GM19372 (cell line): ENCODE results near the gene ASS1.

Source experiments
- ATAC-seq: cut with Tn5 transposase; IDR thresholded peaks from one replicate; pipeline ENCODE4 v1.9.1; 2021; ENCODE audit warnings: mild to moderate bottlenecking, low read depth, moderate library complexity; ENCODE audit not compliant: unreplicated experiment

Gene ASS1

DNA sequence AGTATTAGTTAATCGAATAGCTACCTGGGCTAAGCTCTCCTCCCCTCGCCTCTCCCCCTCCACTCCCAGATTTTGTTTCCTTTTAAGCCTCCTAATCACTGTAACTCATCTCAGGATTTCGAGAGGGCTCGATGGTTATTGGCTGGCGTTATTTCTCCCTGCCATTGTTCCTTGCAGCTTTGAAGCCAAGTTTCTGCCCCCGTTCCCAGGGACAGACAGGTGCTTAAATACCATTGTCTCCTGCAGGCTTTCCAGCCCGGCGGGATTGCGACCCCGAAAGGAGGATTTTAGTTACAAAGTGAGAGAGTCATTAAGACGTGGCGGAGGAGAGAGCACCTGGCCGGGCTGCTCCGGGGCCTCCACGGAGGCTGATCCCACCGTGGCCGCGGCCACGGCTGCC lies 46.2 kb downstream of the ASS1 start:
- ATAC-seq: no peak

DNA sequence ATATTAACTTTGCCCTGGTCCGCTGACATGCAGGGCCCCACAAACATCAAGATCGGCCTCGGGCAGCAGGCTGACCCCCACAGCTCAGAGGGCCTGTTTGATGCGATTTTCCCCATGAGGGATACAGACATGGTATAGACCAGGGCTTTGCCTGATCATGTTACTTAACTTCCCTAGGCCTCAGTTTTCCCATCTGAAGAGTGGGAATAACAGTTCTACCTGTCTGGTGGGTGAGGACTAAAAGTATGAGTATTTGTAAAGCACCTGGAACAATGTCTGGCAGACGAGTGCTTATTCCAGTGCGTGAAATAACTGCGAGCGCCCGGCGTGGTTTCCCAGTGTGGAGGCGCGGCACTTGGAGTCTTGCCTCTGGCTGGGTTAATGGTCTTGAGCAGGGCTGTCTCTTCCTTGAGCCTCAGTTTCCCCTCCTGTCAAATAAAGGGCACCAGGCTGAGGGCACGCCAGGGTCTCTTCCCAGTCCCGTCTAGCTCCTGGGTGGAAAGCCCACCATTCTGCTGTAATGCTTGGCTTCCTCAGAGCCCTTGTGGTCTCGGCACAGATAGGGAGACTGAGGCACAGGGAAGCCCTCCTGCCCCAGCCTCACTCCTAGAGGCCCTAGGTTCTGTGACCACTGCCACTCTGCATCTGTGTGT lies 47.2 kb downstream of the ASS1 start:
- ATAC-seq: no peak

DNA sequence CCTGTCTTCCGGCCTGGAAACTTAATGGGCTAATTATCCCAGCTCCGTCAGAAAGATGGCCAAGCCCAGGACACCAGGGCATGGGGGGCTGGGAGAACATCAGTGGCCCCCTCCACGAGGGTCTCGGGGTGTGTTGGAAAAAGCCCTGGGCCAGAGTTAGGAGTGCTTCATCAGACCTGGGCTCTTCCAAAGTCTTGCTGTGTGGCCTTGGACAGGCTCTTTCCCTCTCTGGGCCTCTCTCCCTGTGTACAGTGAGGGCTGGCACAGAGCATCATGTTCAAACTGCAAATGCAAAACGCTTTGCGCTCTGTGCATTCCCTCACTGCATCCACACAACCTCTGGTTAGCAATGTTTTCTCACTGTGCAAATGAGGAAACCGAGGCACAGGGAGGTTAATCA lies 48.3 kb downstream of the ASS1 start:
- ATAC-seq: no peak

DNA sequence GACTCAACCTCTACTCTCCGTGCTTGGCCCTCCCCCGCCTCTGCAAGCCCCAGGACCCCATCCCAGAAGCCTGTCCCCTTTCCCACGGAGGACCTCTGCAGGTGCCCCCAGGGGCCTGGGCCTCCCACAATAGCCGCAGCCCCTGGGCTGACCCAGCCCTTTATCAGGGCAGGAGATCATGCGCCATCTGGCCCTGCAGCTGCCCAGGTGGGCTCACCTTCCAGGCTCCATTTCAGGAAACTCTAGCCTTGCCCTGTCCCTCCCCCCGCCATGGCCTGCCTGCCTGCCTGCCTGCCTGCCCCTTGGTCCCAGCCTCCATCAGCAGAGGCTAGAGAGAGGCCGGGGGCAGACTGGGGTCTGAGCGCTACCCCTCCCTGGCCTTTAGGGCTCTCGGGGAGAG lies 48.7 kb downstream of the ASS1 start:
- ATAC-seq: no peak

DNA sequence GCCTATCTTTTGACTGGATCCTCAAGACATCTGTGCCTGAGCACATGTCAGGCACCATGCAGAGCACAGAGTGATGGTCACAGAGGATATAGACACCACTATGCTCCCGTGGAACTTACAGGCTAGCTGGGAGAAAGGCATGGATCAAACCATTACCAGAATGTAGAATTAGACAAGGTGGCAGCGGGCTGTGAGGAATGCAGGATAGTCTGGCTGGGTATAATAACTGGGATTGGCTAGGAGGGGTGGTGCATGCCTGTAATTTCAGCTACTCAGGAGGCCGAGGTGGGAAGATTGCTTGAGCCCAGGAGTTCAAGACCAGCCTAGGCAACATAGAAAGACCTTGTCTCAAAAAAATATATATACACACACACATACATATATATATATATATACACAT lies 50.3 kb downstream of the ASS1 start:
- no peak for ATAC-seq

DNA sequence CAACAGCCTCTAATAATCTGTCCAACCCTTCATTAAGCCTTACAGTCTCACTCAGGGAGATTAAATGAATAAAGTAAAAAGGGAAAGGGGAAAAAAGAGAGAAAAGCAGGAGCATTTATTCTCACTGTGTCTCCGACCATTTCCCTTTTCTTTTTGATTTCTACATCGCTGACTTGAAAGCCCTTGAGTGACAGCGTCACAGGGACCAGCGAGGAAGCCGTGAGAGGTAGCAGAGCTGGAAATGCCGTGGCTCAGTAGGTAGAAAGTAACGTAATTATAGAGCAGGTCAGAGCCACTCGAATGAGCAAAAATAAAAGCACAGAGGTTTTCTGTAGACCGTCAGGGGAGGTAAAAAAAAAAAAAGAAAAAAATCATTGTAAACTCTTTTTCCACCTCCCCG lies 52.4 kb downstream of the ASS1 start:
- no peak for ATAC-seq

DNA sequence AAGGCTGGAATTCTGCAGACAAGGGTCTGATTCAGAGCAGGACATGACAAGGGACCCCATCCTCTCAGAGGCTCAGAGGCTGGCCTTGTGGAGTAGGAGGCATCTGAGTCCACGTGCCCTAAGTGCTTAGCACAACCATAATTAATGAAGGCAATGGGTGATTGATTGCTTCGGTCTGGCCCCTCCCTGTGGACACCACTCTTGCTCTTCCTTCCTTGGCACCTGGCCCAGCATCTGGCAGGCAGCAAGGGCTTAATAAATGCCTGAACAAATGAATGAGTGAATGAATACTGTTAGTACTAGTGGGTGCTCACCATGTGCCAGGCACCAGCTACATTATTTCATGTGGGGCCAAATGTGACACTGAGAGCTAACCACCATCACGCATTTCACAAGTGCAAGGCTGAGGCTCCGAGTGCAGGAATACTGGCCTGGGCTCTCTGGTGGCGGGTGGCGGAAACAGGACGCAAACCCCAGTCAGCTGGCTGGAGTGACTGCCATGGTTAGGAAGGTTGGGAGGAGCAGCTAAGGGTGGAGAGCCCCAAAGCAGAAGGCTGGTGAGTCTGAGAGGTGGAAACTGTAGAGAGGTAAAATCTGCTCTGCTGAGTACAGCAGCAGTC lies 53.6 kb downstream of the ASS1 start:
- no peak for ATAC-seq

DNA sequence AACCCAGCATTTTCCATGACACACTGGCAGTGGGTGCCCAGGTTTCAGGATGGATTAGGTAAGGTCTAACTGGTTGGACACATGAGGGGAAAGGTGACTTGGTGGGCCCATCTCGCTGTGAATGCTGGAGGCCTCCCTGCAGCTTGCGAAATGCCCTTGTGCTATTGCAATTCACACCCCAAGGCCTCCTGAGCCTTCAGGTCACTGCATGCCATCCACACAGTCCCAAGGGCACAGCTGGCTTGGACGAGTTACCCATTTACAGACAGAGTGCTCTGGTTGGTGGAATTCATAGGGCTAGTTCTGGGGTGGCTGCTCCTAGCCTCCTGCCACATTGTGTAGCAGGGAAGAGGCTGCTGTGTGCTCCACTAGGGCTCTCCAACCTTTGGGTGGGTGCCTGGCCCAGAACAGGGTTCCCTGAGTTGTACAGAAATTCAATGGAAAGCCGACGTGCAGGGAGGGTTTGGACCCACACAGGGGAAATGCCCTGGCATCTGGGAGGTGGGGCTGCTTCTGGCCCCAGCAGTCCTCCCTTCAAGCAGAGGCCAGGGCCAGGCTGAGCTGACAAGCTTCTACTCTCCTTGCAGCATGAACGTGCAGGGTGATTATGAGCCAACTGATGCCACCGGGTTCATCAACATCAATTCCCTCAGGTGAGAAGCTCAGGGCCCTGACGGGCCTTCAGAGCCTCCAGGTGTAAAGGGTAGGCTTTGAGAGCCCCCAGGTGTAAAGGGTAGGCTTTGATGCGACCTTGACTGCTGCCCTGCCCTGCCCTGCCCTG lies 54.3 kb downstream of the ASS1 start:
- ATAC-seq: no peak

DNA sequence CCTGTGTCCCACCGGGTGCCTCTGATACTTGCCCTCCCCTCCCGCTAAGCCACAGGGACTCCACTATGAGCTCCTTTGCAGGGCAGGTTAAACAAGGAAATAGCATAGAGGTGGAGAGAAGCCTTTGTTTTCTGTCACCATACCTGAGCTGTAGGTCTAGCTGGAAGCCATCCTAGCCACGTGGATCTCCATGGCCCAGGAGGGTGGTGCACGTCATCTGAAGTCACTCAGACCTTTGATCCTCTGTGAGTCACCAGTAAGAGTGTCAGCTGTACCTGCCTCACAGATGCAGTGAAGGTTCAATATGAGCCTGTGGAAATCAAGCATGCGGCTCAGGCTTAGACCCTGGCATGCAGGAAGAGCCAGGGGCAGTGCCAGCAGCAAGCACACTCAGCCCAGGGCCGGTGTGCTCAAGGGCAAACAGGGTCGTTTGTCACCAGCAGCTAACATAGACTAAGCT lies 55.1 kb downstream of the ASS1 start:
- ATAC-seq: no peak

DNA sequence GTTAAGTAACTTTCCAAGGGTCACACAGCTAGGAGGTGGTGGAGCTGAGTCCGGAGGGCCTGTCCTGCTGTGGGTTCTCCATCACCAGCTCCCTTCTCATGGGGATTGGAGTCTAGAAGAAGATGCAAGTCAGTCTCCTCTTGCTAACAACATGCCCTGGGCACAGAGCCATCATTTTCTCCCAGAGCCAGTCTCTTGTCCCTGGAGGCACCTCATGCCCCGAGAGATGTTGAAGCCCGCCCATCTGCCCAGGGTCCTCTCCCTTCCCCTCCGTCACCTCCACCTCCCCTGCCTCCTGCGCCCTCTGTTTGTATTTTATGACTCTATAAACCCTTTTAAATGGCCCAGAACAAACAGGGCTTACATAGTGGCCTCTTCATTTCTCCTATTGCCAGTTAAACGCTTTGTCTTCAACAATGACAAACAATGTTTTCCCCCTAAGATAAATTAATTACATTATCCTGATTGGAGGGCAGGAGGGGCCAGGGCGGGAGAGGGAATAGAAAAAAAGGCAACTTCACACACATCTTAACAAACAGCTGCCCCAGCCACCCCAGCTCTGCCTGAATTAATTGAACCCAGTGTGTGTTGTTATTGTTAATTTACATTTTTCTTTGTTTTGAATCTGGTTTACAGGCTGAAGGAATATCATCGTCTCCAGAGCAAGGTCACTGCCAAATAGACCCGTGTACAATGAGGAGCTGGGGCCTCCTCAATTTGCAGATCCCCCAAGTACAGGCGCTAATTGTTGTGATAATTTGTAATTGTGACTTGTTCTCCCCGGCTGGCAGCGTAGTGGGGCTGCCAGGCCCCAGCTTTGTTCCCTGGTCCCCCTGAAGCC lies 55.8 kb downstream of the ASS1 start:
- no peak for ATAC-seq

DNA sequence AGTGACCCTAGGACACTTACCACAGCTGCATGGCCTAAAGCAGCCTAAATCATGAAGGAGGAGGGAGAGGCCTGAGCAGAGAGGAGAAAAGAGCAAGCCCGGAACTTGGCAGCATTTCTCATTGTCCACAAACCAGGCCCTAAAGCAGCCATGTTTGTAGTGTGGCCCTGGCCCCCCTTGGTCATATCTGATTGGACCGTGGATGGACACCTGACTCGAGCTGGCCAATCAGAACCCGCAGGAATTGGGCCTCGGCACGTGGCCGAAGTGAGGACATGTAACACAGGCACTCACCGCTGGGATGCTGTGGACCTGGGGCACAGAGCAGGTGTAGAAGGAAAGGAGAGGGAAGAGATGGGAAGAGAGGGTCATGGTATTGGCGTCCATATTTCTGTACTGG lies 56.9 kb downstream of the ASS1 start:
- no peak for ATAC-seq

DNA sequence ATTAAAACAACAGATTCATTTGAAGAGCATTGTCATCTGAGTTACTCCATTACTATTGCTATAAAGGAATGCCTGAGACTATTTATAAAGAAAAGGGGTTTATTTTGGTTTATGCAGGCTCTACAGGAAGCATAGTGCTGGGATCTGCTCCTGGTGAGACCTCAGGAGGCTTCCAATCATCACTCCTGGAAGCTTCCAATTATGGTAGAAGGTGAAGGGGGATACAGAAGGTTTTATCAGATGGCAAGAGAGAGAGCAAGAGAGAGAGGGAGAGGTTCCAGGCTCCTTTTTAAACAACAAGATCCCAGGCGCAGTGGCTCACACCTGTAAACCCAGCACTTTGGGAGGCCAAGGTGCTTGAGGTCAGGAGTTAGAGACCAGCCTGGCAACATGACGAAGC lies 63.5 kb downstream of the ASS1 start:
- ATAC-seq: no peak

DNA sequence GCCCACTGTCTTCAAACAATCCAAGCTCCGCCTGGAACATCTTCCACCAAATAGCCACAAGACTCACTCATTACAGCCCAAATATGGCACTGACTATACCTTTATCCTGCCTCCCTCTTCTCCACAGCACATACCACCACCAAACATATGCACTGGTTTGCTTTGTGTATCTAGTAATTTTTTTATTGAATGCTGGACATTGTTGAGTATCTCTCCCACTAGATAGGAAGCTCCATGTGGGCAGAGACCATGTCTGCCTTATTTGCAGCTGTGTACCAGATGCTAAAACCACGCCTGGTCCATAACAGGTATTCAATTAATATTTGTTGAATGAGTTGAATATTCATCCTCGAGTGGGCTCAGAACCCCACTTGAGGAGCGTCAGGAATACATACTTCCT lies 67.4 kb downstream of the ASS1 start:
- no peak for ATAC-seq

DNA sequence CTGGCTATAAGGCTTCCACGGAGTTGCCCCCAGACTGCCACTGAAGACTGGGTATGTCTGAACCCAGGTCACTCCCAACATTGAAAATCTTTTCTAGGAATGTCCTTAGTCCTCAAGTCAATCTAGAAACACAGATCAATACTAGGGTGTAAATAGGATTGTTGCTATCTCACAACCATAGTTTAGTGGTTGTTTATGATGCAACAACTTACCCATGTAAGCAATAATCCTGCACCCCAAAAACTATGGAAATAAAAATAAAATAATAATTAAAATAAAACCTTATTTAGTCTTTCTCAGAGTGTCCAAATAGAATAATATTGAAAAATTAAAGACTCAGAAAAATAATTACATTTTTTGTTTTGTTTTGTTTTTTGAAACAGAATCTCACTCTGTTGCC lies 68.3 kb downstream of the ASS1 start:
- no peak for ATAC-seq

DNA sequence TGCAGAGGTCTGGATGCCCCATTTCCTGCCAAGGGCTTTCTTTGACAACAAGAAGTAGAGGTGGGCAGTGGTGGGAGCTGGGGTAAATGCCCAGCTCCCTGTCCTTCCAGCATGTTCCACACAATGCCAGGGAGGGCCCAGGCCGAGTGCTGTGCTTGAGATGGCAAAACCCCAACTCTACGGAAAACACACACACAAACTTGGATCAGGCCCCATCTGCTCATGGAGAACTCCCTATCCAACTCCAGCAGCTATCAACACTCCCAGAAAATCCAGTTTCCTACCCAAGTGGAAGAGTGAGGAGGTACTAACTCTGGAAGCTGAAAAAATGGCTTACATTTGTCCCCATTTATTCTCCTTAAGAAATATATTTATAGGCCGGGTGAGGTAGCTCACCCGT lies 73.5 kb downstream of the ASS1 start:
- ATAC-seq: no peak

DNA sequence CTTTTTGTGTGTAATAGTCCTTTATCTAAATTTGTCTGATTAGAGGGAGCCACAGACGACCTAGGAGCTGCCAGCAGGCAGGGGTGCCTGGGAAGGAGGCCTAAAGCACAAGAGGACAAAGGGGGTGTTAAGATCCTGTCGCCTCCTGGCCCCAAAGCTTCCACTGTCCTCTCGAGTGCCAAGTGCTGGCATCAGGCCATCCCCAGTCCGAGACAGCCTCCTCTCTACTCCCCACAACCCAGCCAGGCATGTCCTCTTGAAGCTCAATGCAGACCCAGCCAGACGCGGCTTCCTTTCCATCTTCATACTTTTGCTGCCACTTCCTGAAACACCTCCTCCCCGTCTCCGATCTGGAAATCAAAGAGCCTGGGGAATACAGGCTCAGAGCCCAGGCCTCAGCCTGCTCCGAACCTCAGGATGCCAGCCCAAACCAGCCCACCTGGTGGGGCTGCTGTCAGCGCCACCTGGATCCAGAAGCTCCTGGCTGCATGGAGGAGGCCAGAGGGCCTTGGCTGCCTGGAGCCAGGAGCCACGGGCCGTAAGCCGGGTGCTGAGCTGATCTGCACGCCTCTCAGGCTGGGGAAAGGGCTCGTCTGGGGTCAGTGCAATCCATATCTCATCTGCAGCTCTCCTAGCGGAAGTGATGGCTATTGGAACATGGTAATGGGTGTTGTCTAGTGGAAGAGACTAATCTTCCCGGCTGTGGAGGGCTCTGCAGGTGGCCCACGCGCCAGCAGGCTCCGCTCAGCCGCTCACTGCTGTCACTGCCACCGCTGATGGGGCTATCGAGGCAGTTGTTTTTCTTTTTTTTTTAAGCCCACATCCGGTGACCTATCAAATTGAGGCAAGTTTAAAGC lies 74.4 kb downstream of the ASS1 start:
- ATAC-seq: no peak

DNA sequence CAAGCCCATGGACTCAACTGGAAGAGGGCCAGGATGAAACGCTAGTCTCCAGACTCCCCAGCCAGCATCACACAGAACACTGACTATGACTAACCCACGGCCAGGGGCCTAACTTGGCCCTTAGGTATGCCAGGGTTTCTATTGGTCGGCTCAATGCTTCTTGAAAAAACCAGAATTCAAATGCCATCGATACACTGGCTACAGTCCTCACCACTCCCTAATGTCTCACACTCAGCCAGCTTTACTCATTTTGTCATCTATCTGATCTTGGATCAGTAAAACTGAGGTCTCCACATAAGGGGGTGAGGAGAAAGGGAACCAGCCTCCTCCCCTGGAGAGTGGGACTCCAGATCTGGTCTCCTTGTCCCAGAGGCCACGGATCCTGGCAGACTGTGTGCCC lies 75.2 kb downstream of the ASS1 start:
- ATAC-seq: no peak

DNA sequence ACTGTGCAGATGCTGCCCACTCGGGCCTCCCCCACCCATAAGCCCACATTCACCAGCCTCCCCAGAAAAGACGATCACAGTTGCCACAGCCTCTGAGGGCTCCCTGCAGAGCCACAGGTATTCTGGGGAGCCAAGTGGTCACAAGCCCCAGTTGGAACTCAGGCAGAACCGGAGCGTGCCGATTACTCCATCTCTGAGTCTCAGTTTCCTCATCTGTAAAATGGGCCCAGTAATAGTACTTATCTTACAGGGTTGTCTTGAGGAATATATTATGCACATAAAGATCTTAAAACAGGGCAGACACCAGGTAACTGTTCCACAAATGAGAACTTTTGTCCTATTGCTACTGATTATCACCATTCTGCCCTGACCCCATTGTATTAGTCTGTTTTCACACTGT lies 77.0 kb downstream of the ASS1 start:
- ATAC-seq: no peak

DNA sequence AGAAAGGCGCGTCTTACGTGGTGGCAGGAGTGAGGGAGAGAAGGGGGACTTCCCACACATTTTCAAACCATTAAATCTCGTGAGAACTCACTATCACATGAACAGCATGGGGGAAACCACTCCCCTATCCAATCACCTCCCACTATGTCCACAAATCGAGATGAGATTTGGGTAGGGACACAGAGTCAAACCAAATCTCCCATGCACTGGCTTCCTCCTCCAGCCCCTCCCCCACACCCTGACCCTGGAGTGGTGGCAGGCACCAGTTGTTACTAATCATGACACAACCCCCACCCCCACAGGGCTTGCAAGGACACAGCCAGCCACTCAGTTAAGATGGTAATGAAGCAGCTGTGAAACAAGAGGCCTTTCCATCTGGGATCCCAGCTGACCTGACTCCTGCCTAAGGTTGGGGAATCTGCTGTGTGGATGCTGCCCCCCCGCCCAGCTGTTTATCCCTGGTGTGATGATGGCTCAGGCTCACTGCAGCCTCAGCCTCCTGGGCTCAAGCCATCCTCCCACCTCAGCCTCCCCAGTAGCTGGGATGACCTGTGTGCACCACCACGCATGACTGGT lies 77.6 kb downstream of the ASS1 start:
- ATAC-seq: no peak

DNA sequence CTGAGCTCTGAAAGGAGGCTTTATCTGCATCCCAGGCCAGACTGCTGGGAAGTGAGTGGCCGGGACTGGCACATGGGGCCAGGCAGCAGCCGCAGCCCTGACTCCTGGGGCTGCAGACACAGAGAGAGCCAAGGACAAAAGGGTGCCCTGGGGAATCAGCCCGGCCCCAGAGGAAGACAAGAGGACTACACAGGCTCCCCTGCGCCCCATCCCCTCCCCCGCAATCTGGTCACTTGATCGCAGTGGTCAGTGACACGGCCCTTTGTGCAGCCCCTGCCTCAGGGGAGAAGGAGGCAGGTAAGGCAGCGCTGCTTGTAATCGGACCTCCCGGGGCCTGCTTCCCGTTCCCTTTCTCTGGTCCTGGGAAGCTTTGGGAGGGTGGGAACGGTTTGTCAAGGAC lies 79.2 kb downstream of the ASS1 start:
- ATAC-seq: no peak
